ENCODE data around the gene PCGF5. TPM values are rescaled to one million over a fixed set of nuclear protein-coding genes. Genes with fewer than 3 reads are reported as not detected.

The PCGF5 gene
- total and polyA plus RNA-seq, 8 donors, result 10.7 to 78.2 (median 33.8) TPM

GRCh38 chr10:91238191-91238590 lies 17.7 kb downstream of the PCGF5 start:
- no peak for DNase-seq
- Histone ChIP-seq H3K36me3 (peaks cover 0 to 7% (median 0%) of the 10 kb centered on the region in 4 donors), H3K27me3 (no peaks in the 10 kb centered on the region), H3K4me3 (no peak overlapping the region), H3K4me1 (peaks cover 0 to 19% (median 5%) of the 10 kb centered on the region in 4 donors), H3K27ac (no peak overlapping the region), H3K9me3 (no peaks in the 10 kb centered on the region)
- intact Hi-C loops (cut with DNase I; ENCODE audit: low total_unique reads), result no loop called here
- 66 to 87% (median 79%) methylated on average over 1 of the region's 1 CpG for WGBS, 5 donors
- TF ChIP-seq POLR2AphosphoS5 (IDR thresholded peaks at IDR 0.05) (no peak), EP300 (IDR thresholded peaks at IDR 0.05) (no peak), POLR2A (IDR thresholded peaks at IDR 0.05) (no peak), CTCF (IDR thresholded peaks at IDR 0.05) (no peak)

DNA sequence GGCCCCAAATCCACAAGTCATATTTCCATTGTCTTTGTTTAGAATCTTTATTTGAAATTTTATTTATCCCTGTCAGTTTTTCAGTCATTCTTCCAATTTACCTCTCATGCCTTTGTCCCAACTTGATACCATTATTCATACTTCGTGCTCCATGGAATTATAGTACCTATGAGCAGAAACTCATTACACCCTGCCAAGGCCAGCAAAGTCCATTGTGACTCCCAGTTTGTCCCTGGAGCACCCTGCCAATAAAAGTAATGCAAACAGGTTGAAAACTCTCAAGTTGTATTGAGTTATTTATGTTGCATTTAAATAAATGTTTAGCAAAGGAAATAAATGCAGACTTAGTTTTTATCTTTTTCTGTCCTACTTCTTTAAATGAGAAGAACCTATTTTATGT lies 19.3 kb downstream of the PCGF5 start:
- Histone ChIP-seq H3K27me3 (no peaks in the 10 kb centered on the region), H3K4me1 (peaks cover 0 to 11% (median 5%) of the 10 kb centered on the region in 4 donors), H3K4me3 (no peak overlapping the region), H3K9me3 (no peaks in the 10 kb centered on the region), H3K27ac (no peak overlapping the region), H3K36me3 (peaks cover 0 to 7% (median 0%) of the 10 kb centered on the region in 4 donors)
- 86 to 94% (median 91%) methylated on average over 1 of the region's 1 CpG for WGBS, 5 donors
- no peak for TF ChIP-seq POLR2A (IDR thresholded peaks at IDR 0.05)
- no peak for TF ChIP-seq CTCF (IDR thresholded peaks at IDR 0.05)
- no peak for TF ChIP-seq POLR2AphosphoS5 (IDR thresholded peaks at IDR 0.05)
- TF ChIP-seq EP300 (IDR thresholded peaks at IDR 0.05), result no peak
- intact Hi-C loops (cut with DNase I; ENCODE audit: low total_unique reads), result loop anchor here (10.0 kb wide), 1 partner anchor 145 kb away; no protein-coding TSS in a partner anchor
- DNase-seq, result no peak

GRCh38 chr10:91242940-91243339 lies 22.5 kb downstream of the PCGF5 start:
- intact Hi-C loops (cut with DNase I; ENCODE audit: low total_unique reads), result loop anchor here (10.0 kb wide), 1 partner anchor 148 kb away; no protein-coding TSS in a partner anchor
- Histone ChIP-seq H3K27me3 (no peaks in the 10 kb centered on the region), H3K4me3 (no peak overlapping the region), H3K27ac (no peak overlapping the region), H3K9me3 (no peaks in the 10 kb centered on the region), H3K36me3 (peaks cover 0 to 7% (median 0%) of the 10 kb centered on the region in 4 donors), H3K4me1 (peaks cover 0 to 35% (median 13%) of the 10 kb centered on the region in 4 donors)
- TF ChIP-seq POLR2AphosphoS5 (IDR thresholded peaks at IDR 0.05) (no peak), EP300 (IDR thresholded peaks at IDR 0.05) (no peak), CTCF (IDR thresholded peaks at IDR 0.05) (no peak), POLR2A (IDR thresholded peaks at IDR 0.05) (no peak)
- WGBS, 5 donors, result 77 to 85% (median 85%) methylated on average over 2 of the region's 2 CpGs
- DNase-seq, result no peak

GRCh38 chr10:91247360-91248111 lies 27.1 kb downstream of the PCGF5 start:
- H3K36me3 ChIP-seq, result peaks cover 5 to 9% (median 8%) of the 10 kb centered on the region in 4 donors
- TF ChIP-seq CTCF (IDR thresholded peaks at IDR 0.05) (no peak), EP300 (IDR thresholded peaks at IDR 0.05) (no peak), POLR2A (IDR thresholded peaks at IDR 0.05) (no peak), POLR2AphosphoS5 (IDR thresholded peaks at IDR 0.05) (no peak)
- H3K4me1 ChIP-seq, result peaks cover 0 to 37% (median 13%) of the 10 kb centered on the region in 4 donors
- no peak for DNase-seq
- WGBS, 5 donors, result 59 to 79% (median 64%) methylated on average over 1 of the region's 1 CpG
- no peak overlapping the region for H3K4me3 ChIP-seq
- H3K27me3 ChIP-seq, result no peaks in the 10 kb centered on the region
- intact Hi-C loops (cut with DNase I; ENCODE audit: low total_unique reads), result loop anchor here (10.0 kb wide), 1 partner anchor 153 kb away; no protein-coding TSS in a partner anchor
- H3K9me3 ChIP-seq, result no peaks in the 10 kb centered on the region
- H3K27ac ChIP-seq, result peak overlapping the region in 1 of 5 donors; percentile 20
